HG02642 (cell line): ENCODE data around the gene KBTBD3.

ENCODE experiments used
- ATAC-seq: cut with Tn5 transposase; IDR thresholded peaks from one replicate; pipeline ENCODE4 v1.9.1; 2021; ENCODE audit warnings: mild to moderate bottlenecking; ENCODE audit not compliant: unreplicated experiment, poor library complexity

KBTBD3 gene, protein sequence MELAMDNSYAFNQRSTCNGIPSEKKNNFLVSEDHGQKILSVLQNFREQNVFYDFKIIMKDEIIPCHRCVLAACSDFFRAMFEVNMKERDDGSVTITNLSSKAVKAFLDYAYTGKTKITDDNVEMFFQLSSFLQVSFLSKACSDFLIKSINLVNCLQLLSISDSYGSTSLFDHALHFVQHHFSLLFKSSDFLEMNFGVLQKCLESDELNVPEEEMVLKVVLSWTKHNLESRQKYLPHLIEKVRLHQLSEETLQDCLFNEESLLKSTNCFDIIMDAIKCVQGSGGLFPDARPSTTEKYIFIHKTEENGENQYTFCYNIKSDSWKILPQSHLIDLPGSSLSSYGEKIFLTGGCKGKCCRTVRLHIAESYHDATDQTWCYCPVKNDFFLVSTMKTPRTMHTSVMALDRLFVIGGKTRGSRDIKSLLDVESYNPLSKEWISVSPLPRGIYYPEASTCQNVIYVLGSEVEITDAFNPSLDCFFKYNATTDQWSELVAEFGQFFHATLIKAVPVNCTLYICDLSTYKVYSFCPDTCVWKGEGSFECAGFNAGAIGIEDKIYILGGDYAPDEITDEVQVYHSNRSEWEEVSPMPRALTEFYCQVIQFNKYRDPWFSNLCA

DNA sequence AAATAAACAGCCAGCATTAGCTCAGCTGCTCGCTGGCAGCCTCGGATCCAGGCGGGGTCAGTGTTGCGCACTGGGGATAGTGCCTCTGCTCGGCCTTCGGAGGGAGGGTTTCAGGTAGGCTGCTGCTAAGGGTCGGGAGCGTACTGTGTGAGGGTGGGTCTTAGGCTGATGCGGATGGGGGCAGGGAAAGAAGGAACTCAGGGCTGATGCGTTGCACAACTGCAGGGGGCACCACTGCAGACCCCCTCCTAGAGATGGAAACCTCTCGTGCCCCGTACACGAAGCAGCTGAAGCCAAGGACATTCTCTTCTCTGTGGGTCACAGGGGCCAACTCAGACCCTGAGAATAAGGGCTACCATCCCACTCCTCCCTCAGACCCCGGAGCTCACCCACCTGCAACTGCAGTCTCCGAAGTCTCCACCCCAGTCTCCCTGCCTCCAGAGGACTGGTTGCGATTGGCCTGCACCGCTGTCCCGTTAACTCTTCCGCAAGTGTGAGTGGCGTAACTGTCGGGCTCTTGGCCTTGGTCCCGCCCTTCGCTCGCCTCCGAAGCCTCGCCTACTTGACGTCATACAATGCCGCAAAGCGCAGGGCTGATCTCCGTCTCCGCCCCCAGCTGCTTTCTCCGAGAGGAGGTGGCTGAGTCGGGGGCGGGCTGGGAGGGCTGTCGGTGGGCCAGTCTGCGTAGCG lies at the start of gene KBTBD3:
TSS of gene KBTBD3 (minus strand) at position 429 of the 690 bp plus-strand sequence. CDS start 18,250 bp downstream, outside the sequence.
- ATAC-seq = peak; percentile 96

- ATAC-seq = no peak
Measured at GRCh38 chr11:106121570-106122320, 44.6 kb upstream of the KBTBD3 start.

- ATAC-seq = no peak
Measured at GRCh38 chr11:106105986-106106385, 28.8 kb upstream of the KBTBD3 start.

DNA sequence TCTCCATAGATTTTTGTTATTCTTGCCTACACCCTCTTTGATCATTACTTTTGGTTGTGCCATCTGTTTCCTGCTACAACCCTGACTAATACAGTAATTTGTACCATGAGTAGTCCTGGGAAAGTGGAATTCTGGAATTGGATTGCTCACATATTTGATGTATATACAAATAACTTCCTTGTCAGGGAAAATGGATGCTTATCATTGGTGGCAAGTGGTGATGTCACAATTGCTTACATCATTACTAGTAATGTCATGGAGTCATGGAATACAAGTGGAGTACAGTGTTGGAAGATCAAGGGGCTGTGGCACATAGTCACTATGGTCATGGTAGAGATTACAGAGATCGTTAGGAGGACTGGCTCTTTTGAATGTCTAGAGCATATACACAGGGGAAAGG lies 24.7 kb upstream of the KBTBD3 start:
- ATAC-seq = no peak

DNA sequence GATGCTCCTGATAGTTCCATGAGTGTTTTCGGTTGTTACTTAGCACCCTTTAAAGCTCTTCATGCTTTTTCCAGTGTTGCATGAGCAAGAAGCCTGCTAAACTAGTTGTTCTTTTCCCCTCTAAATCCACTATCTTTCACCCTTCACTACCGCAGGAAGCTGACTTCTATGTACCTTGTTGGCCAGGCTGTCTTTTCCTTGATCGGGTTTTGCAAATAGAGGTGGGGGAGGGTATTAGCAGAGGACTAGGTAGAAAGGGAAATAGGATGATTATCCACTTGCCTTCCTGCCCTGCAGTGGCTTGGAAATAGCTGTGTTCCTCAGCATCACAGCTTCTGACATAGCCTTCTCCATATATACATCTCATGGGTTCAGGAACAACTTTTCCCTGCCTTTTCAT lies 24.2 kb upstream of the KBTBD3 start:
- no peak for ATAC-seq

- no peak for ATAC-seq
Measured at GRCh38 chr11:106098893-106099553, 21.9 kb upstream of the KBTBD3 start.

DNA sequence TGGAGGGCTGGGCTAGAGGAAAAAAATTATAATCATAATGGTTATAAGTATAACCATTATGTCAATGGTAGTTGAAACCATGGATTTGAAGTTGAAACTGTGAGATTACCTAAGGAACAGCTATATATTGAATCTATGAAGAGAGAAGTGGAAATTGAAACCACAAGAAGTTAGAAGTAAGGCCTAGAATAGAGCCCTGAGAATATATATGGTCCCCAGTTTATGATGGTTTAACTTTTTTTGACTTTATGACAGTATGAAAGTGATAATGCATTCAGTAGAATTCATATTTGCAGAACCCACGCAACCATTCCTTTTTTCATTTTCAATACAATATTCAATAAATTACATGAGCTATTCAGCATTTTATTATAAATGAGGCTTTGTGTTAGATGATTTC lies 15.3 kb upstream of the KBTBD3 start:
- ATAC-seq = peak; percentile 26

DNA sequence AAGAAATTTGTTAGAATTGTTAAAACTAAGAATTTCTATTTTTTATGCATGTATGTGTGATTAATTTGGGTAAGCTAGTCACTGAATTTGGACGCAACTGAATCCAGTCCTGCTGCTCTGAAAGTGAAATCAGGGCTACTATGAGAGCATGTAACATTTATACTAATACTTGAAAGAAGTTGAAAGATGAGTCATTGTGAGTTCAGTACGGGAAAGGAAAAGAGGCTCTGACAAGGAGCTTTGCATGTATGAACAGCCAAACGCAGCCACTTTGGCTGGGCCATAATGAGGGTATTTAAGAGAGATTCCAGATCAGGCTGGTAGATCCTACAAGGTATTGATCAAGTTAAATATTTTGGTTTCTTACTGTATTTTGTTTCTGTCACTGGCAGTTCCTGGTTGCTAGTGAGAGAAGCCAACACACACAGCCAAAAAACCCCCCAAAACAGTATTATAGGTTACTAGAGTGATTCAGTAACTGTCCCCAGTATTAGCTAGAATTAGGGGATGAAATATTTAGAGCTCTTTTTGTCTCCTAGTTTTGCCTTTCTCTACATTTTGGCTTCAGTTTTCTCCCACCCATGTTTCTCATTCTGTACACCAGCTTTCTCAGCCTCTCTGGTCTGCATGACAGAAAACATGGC lies 14.5 kb upstream of the KBTBD3 start:
- ATAC-seq = peak; percentile 97

DNA sequence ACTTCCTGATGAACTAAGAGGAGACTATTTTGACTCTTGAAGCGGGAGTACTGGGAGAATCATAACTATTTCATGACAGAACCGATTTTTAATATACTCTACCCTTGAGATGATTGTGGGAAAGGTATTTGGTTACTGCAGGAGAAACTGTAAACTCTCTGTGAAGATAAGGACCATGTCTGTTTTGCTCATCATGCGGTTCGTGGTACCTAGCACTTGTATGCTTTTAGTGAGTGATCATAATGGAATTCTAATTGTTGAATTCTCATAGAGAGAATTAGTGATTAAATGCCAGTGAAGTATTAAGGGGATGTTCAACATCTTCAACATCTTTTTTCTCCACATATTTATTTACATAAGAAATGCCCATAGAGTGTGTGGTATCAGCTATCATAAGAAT lies 11.7 kb upstream of the KBTBD3 start:
- ATAC-seq = no peak

- peak; percentile 25 for ATAC-seq
Measured at GRCh38 chr11:106087815-106088435, 10.8 kb upstream of the KBTBD3 start.

- ATAC-seq = no peak
Measured at GRCh38 chr11:106086850-106087249, 9.7 kb upstream of the KBTBD3 start.

DNA sequence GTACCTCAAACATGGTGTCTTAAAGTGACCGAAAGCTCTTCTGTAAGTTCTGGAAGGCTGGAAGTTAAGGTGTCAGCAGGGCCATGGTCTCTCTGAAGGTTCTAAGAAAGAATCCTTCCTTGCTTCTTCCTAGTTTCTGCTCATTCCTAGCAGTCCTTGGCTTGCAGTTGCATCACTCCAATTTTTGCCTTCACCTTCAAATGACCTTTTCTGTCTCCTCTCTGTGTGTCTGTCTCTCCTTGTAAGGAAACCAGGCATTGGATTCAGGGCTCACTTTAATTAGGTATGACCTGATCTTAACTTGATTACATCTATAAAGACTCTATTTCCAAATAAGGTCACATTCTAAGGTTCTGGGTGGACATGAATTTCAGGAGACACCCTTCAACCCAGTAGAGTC lies 9.0 kb upstream of the KBTBD3 start:
- no peak for ATAC-seq

GRCh38 chr11:106082096-106082495 lies 4.9 kb upstream of the KBTBD3 start:
- no peak for ATAC-seq

DNA sequence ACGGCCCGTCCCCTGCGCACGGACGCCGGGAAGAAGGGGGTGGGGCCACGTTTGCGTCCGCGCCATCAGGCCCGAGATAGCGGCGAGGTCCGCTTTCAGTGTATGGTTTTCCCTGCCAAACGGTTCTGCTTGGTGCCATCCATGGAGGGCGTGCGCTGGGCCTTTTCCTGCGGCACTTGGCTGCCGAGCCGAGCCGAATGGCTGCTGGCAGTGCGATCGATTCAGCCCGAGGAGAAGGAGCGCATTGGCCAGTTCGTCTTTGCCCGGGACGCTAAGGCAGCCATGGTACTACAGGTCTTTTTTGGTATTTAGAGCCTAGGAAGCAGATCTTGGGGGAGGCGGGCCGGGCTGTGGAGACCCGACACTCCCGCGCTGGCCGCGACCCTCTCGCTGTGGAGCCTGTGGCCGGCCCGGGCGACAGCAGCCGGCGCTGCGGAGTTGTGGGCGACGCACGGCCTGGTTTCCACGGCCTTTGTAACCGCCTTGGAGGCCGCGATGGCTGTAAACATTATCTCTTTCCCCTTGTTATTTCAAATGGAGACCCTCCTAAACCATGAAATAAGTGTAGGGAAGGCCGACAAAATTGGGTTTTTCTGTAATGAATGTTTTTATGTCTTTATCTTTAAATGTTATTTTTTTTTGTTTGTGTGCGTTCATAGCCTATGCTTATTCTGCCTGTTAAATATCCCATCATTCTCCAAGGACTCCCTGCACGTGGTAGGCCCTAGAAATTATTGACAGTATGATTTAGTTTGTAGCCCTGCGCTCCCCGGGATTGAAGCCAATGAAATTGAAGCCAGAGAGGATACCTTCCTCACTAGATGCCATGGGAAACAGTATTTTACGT lies 685 bp upstream of the KBTBD3 start, which contains the start of gene AASDHPPT:
TSS of gene AASDHPPT (plus strand) at position 54 of the 847 bp plus-strand sequence. CDS start at position 103, 49 bp downstream.
- ATAC-seq = peak; percentile 27

- ATAC-seq = no peak
Measured at GRCh38 chr11:106076171-106076918, 802 bp downstream of the KBTBD3 start.

DNA sequence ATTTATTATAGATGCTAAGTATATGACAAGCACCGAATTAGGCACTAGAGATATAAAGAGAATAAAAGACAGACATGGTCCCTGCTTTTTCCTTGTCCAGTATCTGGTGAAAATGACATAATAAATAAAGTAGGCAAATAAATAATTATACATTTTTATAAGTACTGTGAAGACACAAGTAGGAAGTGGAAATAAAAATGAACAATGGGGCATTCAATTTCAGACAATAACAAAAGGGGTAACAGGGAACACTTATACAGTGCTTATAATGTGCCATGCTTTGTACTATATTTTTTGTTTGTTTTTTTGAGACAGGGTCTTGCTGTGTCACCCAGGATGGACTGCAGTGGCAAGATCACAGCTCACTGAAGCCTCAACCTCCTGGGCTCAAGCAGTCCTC lies 4.3 kb downstream of the KBTBD3 start:
- ATAC-seq = no peak

DNA sequence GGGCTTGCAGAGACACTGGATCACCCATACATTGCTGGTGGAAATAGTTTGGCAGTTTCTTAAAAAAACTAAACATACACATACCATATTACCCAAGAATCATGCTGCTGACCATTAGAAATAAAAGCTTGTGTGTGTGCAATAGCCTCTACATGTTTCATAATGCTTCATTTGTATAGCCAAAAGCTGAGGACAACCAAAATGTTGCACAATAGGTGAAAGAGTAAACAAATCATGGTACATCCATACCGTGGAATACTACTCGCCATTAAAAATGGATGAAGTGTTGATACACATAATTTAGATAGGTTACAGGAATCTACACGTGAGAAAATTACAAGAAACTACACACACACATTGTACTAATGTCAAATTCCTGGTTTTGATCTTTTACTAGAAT lies 6.5 kb downstream of the KBTBD3 start:
- ATAC-seq = no peak
